HFFc6 (cell line): ENCODE measurements around the gene ST3GAL3. TPM values are rescaled to one million over a fixed set of nuclear protein-coding genes. Genes with fewer than 3 reads are reported as not detected.

Experiments used
- DNase-seq: peaks from one replicate; pipeline ENCODE4 v3.0.0-alpha.2; 2018
- H3K27ac Mint-ChIP-seq: 2 replicates; pipeline ENCODE4 v1.8.0; 2020; ENCODE audit warnings: mild to moderate bottlenecking, mixed read lengths
- H3K27me3 Mint-ChIP-seq: 2 replicates; pipeline ENCODE4 v1.8.0; 2021; ENCODE audit warnings: mild to moderate bottlenecking, moderate library complexity, mixed read lengths; ENCODE audit not compliant: insufficient read depth
- H3K36me3 Mint-ChIP-seq: 2 replicates; pipeline ENCODE4 v1.8.0; 2021; ENCODE audit warnings: low read depth, mixed read lengths
- H3K4me1 Mint-ChIP-seq: 2 replicates; pipeline ENCODE4 v1.8.0; 2020; ENCODE audit warnings: low read depth, mixed read lengths
- H3K4me3 Mint-ChIP-seq: 2 replicates; pipeline ENCODE4 v1.8.0; 2020; ENCODE audit warnings: mild to moderate bottlenecking, moderate library complexity, mixed read lengths
- H3K9me3 Mint-ChIP-seq: 2 replicates; pipeline ENCODE4 v1.8.0; 2020; ENCODE audit warnings: mild to moderate bottlenecking, mixed read lengths
- CTCF ChIP-seq: fragments of 200-600 bp; sonication (generic); IDR thresholded peaks from 2 replicates; pipeline ENCODE4 v1.5.0; 2021; ENCODE audit warnings: antibody characterized with exemption, mild to moderate bottlenecking
- total RNA-seq, 6 experiments: library from RNA; stranded (reverse); fragmentation: NEBNext Ultra II Directional; extraction: Animal tissue kit (Norgen Biotek cat#: 25700); gene quantifications; 2 replicates in 1 of 6; 3 replicates in 5 of 6; pipeline ENCODE4 v1.2.3, GENCODE V29; 2021

ST3GAL3 gene
- total RNA-seq, 6 experiments from 2014 or later, result 15.2 to 22.3 (median 18.0) TPM

GRCh38 chr1:43766818-43767525 is 59.6 kb downstream of the ST3GAL3 start:
- H3K4me1 Mint-ChIP-seq, result peaks cover 19% of the 10 kb centered on the region
- H3K36me3 Mint-ChIP-seq, result no peaks in the 10 kb centered on the region
- TF ChIP-seq CTCF, result no peak
- H3K9me3 Mint-ChIP-seq, result no peaks in the 10 kb centered on the region
- no peak overlapping the region for H3K27ac Mint-ChIP-seq
- no peak overlapping the region for H3K4me3 Mint-ChIP-seq
- no peaks in the 10 kb centered on the region for H3K27me3 Mint-ChIP-seq
- DNase-seq, result no peak

DNA sequence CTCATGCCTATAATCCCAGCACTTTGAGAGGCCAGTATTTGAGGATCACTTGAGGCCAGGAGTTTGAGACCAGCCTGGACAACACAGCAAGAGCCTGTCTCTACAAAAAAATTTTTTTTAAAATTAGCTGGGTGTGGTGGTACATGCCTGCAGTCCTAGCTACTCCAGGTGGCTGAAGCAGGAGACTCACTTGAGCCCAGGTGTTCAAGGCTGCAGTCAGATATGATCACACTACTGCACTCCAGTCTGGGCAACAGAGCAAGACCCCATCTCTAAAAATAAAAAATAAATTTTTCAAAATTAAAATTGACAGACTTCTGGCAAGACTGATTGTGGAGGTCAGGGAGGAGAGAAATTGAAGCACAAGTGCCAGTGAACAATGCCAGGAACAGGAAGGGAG is 60.8 kb downstream of the ST3GAL3 start:
- no peak for DNase-seq
- no peak overlapping the region for H3K27ac Mint-ChIP-seq
- peaks cover 9% of the 10 kb centered on the region for H3K4me1 Mint-ChIP-seq
- H3K4me3 Mint-ChIP-seq, result no peak overlapping the region
- TF ChIP-seq CTCF, result no peak
- no peaks in the 10 kb centered on the region for H3K27me3 Mint-ChIP-seq
- H3K36me3 Mint-ChIP-seq, result peaks cover 4% of the 10 kb centered on the region; the same call in 1 of the 2 replicates
- no peaks in the 10 kb centered on the region for H3K9me3 Mint-ChIP-seq

GRCh38 chr1:43769350-43769908 is 62.1 kb downstream of the ST3GAL3 start:
- no peak for DNase-seq
- Mint-ChIP-seq H3K27me3 (no peaks in the 10 kb centered on the region), H3K36me3 (peaks cover 5% of the 10 kb centered on the region), H3K27ac (no peak overlapping the region), H3K4me1 (peaks cover 9% of the 10 kb centered on the region), H3K4me3 (no peak overlapping the region), H3K9me3 (no peaks in the 10 kb centered on the region)
- TF ChIP-seq CTCF, result no peak

DNA sequence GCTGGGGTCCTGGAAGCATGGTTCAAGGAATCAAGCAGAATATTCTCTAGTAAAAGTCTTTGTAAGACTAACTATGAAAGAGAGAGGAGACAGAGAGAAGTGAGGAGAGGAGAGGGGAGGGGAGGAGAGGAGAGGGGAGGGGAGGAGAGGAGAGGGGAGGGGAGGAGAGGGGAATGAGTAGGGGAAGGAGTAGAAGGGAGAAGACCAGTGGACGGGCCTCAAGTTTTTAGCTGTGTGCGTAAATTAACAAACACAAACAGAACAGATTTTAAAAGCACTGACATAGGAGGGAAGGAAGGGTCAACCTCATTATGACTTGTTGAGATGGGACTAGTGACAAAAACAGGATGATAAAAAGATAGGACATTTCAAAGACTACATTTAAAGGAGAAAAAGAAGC is 62.8 kb downstream of the ST3GAL3 start:
- Mint-ChIP-seq H3K4me1 (peaks cover 15% of the 10 kb centered on the region), H3K36me3 (peaks cover 11% of the 10 kb centered on the region), H3K4me3 (no peak overlapping the region), H3K27ac (no peak overlapping the region), H3K27me3 (no peaks in the 10 kb centered on the region), H3K9me3 (no peaks in the 10 kb centered on the region)
- DNase-seq, result no peak
- no peak for TF ChIP-seq CTCF

DNA sequence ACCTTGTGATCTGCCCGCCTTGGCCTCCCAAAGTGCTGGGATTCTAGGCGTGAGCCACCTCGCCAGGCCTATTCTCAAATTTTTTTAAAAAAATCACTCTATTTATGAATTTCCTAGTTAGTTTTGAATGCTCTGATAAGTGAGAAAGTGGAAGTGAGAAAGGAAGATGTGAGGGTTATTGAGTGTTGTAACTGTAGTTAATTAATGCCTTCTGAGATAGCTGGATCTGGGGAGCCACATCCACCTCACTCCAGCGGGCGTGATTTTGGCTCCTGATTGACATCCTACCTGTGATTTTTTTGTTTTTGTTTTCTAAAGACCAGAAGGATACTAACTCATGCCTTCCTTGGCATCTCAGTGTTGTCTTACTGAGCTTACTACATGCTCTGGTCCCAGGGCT is 65.6 kb downstream of the ST3GAL3 start:
- H3K4me1 Mint-ChIP-seq, result peaks cover 36% of the 10 kb centered on the region
- no peak overlapping the region for H3K4me3 Mint-ChIP-seq
- TF ChIP-seq CTCF, result no peak
- peaks cover 40% of the 10 kb centered on the region for H3K36me3 Mint-ChIP-seq
- H3K27ac Mint-ChIP-seq, result no peak overlapping the region
- H3K27me3 Mint-ChIP-seq, result no peaks in the 10 kb centered on the region
- no peaks in the 10 kb centered on the region for H3K9me3 Mint-ChIP-seq
- no peak for DNase-seq
